NCI-H524 (cell line): ENCODE results near the gene ANKRD11.

Experiments
- DNase-seq, 2 experiments: peaks; one replicate each; lab custom pipeline; 2025; lab: John Stamatoyannopoulos, UW

The ANKRD11 gene

DNA sequence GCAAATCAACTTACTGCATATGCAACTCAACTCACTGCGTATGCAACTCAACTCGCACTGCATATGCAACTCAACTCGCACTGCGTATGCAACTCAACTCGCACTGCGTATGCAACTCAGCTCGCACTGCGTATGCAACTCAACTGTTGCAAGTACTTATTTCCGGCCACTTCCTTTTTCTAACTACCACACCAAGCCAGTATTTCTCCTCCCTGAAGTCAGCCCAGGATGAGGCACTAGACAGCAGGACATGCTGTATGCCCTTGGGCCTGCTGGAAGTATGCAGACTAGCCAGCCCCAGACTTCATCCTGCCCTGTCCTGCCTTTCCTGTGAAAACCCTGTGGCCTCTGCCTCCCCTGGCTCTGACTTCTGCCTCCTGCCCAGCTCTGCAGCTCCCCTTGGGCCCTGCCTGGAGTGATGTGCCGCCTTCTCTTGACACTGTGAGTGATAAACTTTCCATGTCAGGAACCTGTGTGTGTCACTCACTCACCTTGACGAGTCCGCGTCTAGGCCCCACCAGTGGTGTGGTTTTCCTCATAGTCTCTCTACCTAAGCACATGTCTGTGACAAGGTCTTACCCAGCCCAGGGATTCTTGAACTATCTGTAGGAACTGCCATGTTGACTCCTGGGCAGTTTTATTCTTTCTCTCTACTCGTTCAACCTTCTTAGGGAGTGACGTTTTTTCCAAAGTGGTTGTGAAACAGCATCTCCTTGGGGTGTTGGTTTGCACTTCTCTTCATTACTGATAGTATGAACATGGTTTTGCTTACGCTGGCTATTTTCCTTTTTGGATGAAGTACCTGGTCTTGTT is 256.5 kb downstream of the ANKRD11 start:
- no peak for DNase-seq

DNA sequence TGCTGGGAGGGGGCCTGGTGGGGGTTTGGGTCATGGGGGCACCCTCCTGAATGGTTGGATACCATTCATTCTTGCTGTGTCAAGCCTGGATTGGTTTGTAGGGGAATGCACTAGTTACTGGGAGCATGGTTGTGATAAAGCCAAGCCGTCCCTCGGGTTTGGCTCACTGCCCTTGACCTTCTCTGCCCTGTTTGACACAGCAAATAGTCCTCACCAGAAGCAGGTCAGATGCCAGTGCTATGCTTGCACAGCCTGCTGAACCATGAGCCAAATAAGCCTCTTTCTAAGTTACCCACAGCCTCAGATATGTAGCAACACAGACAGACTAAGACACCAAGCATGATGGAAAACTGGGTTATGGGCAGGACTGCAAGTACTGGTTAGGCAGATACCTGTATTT is 258.3 kb downstream of the ANKRD11 start:
- no peak for DNase-seq

DNA sequence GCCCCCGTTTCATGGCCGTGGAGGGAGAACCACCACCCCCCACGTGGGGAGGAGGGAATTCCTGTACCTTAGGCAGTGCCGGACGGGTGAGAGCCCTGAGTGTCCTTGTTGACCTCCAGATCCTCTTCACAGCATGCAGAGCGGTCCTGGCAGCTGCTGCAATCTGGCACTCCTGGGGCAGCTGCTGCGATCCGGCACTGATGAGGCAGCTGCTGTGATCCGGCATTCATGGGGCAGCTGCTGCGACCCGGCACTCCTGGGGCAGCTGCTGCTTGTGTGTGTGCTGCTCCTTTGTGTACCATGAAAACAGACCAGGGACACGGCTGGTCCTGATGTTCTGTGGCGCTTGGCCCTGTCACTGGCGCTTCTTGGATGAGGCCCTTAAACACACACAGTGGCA is 260.1 kb downstream of the ANKRD11 start:
- peak; percentile 27 to 78 for DNase-seq

DNA sequence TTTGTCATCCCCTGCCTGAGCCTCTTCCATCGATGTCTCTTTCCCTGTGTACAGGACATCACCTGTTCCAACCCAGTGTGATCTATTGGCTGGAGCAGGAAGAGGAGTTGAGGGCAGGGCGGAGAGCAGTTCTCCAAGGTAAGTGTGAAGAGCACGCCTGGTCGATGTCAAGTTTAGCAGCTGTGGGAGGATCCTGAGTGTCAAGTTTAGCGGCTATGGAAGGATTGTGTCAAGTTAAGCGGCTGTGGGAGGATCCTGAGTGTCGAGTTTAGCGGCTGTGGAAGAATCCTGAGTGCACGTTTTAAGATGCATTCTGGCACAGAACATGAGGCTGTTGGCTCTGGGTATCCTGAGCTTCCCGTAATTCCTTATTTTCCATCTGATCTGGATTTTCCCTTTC is 265.7 kb downstream of the ANKRD11 start:
- no peak for DNase-seq

DNA sequence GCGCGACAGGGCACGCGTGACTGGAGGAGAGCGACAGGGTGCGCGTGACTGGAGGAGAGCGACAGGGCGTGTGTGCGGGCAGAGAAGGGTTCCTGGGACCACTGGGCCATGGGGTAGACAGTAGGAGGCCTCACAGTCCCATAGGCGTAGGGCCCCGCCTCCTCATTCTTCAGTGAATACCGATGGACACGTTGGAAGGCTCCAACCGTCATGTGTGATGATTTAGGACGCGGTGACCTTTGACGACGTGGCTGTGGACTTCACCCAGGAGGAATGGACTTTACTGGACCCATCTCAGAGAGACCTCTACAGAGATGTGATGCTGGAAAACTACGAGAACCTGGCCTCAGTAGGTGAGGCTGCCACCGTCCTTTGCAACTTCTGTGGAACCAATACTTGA is 267.4 kb downstream of the ANKRD11 start:
- no peak for DNase-seq

DNA sequence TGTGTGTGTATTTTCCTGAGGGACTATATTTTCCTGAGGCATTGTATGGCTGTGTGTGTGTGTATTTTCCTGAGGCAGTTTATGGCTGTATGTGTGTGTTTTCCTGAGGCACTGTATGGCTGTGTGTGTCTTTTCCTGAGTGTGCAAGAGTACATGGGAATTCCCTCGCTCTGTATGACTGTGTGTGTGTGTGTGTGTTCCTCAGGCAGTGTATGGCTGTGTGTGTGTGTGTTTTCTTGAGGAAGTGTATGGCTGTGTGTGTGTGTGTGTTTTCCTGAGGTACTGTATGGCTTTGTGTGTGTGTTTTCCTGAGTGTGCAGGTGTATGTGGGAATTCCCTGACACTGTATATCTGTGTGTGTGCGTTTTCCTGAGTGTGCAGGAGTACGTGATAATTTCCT is 268.8 kb downstream of the ANKRD11 start:
- no peak for DNase-seq

DNA sequence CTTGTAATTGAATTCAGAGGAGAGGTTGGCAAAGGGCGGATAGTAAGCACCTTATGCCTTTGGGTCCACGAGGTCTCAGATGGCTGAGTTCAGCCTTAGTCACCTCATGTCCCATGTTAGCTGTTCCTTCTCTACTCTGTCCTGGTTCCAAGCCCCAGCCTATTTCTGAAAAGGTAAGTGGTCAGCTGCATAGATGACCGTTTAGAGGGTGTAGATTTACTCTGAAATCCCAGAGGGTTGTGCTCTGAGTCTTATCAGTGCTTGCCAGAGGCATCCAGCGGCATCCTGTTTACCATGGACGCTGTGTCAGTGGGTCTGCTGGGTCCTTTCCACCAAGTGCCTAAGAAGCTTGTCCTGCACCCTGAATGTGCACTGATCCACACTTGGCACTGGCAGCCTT is 271.0 kb downstream of the ANKRD11 start:
- DNase-seq, result no peak
